Esophagus (tissue), 2 donors: ENCODE measurements around the gene TIAM1. TPM values are rescaled to one million over a fixed set of nuclear protein-coding genes. Genes with fewer than 3 reads are reported as not detected.
A peak's percentile ranks its signal among the peaks of the same experiment; 100 is the strongest.
"Not testable (repeated sequence)": the region's sequence is repeated elsewhere in the genome, so short reads cannot be mapped to it uniquely, and the experiment has no call there.

ENCODE experiments used
- H3K27ac ChIP-seq, 2 donors: one replicate each; pipeline ENCODE4 v1.5.1; 2013; ENCODE audit warnings: low read depth in 2 of 2, mild to moderate bottlenecking in 2 of 2, inconsistent platforms in 1 of 2, low read length in 1 of 2, moderate library complexity in 1 of 2
- H3K27me3 ChIP-seq, 2 donors: one replicate each; pipeline ENCODE4 v1.6.1; 2013; ENCODE audit warnings: low read length in 2 of 2, control low read depth in 1 of 2, mild to moderate bottlenecking in 1 of 2; ENCODE audit not compliant: insufficient read depth in 2 of 2, control insufficient read depth in 1 of 2
- H3K36me3 ChIP-seq, 2 donors: one replicate each; pipeline ENCODE4 v1.6.1; 2013; ENCODE audit warnings: low read length in 1 of 2; ENCODE audit not compliant: control insufficient read depth in 2 of 2, insufficient read depth in 2 of 2
- H3K4me1 ChIP-seq, 2 donors: one replicate each; pipeline ENCODE4 v1.6.1; 2013; ENCODE audit warnings: low read length in 1 of 2; ENCODE audit not compliant: control insufficient read depth in 2 of 2, insufficient read depth in 2 of 2
- H3K4me3 ChIP-seq, 2 donors: one replicate each; pipeline ENCODE4 v1.5.1; 2013; ENCODE audit warnings: low read length in 2 of 2, mild to moderate bottlenecking in 2 of 2, low read depth in 1 of 2, moderate library complexity in 1 of 2
- H3K9me3 ChIP-seq, 2 donors: one replicate each; pipeline ENCODE4 v1.6.1; 2013; ENCODE audit warnings: mild to moderate bottlenecking in 2 of 2, low read depth in 1 of 2, low read length in 1 of 2, moderate library complexity in 1 of 2; ENCODE audit not compliant: control insufficient read depth in 2 of 2, insufficient read depth in 1 of 2
- WGBS, 2 donors: extraction: QIAGEN DNeasy Blood & Tissue Kit; methylation state at CpG; one replicate each; pipeline ENCODE4 v1.1.7; 2013; 5-methylcytosine and 5-hydroxymethylcytosine counted together
- polyA plus RNA-seq, 2 donors: library from polyadenylated mRNA; stranded (reverse); fragments of 200-250 nt; gene quantifications; one replicate each; pipeline ENCODE4 v1.2.3, GENCODE V29; 2013
- donor health status: healthy with polysubstance abuse.
- donor health status: Bipolar disorder and iron deficiency.

TIAM1 gene
- polyA plus RNA-seq, 2 donors, result 19.5 to 24.3 TPM

DNA sequence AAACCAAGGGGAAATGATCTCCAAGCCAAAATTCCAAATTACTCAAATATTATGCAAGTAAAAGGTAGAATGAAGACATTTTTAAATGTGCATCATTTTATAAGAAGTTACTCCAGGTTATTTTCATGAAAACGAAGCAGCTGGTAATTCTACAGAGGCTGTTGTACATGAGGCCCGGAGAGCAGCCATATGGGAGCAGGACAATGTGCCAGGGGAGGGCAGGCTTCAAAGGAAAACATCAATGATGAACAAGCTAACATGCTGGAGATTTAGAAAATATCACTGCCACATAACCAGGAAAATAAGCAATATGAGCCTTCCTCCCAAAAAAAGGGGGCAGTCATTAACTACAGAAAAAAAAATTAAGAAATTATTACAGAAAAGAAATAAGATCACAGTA is 109.1 kb downstream of the TIAM1 start:
- Histone ChIP-seq H3K36me3 (peaks cover 0 to 2% of the 10 kb centered on the region in 2 donors), H3K4me3 (no peak overlapping the region)
- WGBS, 2 donors, result 90 to 92% methylated on average over 2 of the region's 2 CpGs

GRCh38 chr21:31233711-31234110 is 110.3 kb downstream of the TIAM1 start:
- H3K36me3 ChIP-seq, result peaks cover 0 to 2% of the 10 kb centered on the region in 2 donors
- no peaks in the 10 kb centered on the region for H3K9me3 ChIP-seq
- H3K4me1 ChIP-seq, result no peaks in the 10 kb centered on the region
- H3K27ac ChIP-seq, result no peak overlapping the region
- H3K4me3 ChIP-seq, result no peak overlapping the region
- WGBS, 2 donors, result 91 to 92% methylated on average over 9 of the region's 9 CpGs
- no peaks in the 10 kb centered on the region for H3K27me3 ChIP-seq

More for the DNA sequence above, 109.1 kb downstream of the TIAM1 start:
- Histone ChIP-seq H3K27me3 (no peaks in the 10 kb centered on the region), H3K9me3 (peaks cover under 1 to 3% of the 10 kb centered on the region in 2 donors), H3K27ac (no peak overlapping the region), H3K4me1 (no peaks in the 10 kb centered on the region)

GRCh38 chr21:31232344-31232743 is 111.7 kb downstream of the TIAM1 start:
- WGBS, 2 donors, result 88 to 94% methylated on average over 3 of the region's 3 CpGs
- Histone ChIP-seq H3K4me3 (no peak overlapping the region), H3K36me3 (peaks cover 0 to 2% of the 10 kb centered on the region in 2 donors), H3K27me3 (no peaks in the 10 kb centered on the region), H3K9me3 (no peaks in the 10 kb centered on the region), H3K4me1 (no peaks in the 10 kb centered on the region), H3K27ac (no peak overlapping the region)

- H3K4me1 ChIP-seq, result no peaks in the 10 kb centered on the region
- H3K9me3 ChIP-seq, result no peaks in the 10 kb centered on the region
- H3K36me3 ChIP-seq, result peaks cover 0 to 5% of the 10 kb centered on the region in 2 donors
- H3K4me3 ChIP-seq, result no peak overlapping the region
- WGBS, 2 donors, result 94 to 95% methylated on average over 6 of the region's 6 CpGs
- H3K27me3 ChIP-seq, result no peaks in the 10 kb centered on the region
- H3K27ac ChIP-seq, result no peak overlapping the region
Observed at GRCh38 chr21:31230937-31231336, 113.1 kb downstream of the TIAM1 start.

GRCh38 chr21:31228723-31229122 is 115.3 kb downstream of the TIAM1 start:
- not testable (repeated sequence) for H3K9me3 ChIP-seq, H3K4me3 ChIP-seq, H3K27ac ChIP-seq, H3K4me1 ChIP-seq, H3K27me3 ChIP-seq, H3K36me3 ChIP-seq
- 73 to 76% methylated on average over 6 of the region's 6 CpGs for WGBS, 2 donors

DNA sequence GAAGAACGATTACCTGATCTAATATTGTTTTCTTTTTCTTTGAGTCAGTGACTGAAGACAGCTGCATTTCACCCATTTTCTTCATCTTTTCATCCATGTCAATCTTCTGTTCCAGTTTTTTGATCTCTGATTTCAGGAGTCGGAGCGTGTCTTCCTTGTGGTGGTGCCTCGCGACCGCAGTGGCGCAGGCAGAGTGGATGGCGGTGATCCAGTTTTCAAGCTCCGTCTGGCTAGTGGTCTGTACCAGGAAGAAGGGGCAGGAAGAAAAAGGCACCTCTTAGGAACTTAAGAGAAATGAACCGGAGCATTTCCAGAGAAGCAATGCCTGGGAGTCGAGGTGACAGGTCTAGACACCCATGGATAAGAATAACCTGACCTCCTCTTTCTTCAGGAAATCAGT is 118.3 kb downstream of the TIAM1 start:
- 88 to 94% methylated on average over 11 of the region's 11 CpGs for WGBS, 2 donors
- no peaks in the 10 kb centered on the region for H3K27me3 ChIP-seq
- H3K4me1 ChIP-seq, result no peaks in the 10 kb centered on the region
- no peak overlapping the region for H3K27ac ChIP-seq
- no peak overlapping the region for H3K4me3 ChIP-seq
- peaks cover 0 to 5% of the 10 kb centered on the region in 2 donors for H3K36me3 ChIP-seq
- no peaks in the 10 kb centered on the region for H3K9me3 ChIP-seq

DNA sequence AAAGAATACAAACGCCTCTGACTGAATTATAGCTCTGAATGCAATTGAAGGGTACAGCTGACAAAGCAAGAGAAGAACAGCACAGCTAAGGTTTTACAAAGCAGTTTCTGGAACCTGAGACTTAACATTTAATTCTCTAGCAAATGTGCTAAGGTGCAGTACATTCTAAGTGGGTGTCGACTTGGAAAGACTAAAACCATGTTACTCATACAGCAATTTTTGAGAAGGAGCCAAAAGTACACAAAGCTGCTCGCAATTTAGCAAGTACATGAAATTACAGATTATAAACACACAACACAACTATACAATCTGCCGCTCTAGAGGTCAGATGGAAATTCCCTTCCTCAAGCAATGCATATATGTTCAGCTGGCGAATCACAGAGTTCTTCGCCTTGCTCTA is 121.9 kb downstream of the TIAM1 start:
- Histone ChIP-seq H3K4me3 (no peak overlapping the region), H3K9me3 (no peaks in the 10 kb centered on the region), H3K27me3 (no peaks in the 10 kb centered on the region), H3K27ac (peak overlapping the region; percentile 17 to 47), H3K4me1 (peaks cover 0 to 7% of the 10 kb centered on the region in 2 donors), H3K36me3 (peaks cover 0 to 5% of the 10 kb centered on the region in 2 donors)
- WGBS, 2 donors, result 42 to 56% methylated on average over 6 of the region's 6 CpGs

DNA sequence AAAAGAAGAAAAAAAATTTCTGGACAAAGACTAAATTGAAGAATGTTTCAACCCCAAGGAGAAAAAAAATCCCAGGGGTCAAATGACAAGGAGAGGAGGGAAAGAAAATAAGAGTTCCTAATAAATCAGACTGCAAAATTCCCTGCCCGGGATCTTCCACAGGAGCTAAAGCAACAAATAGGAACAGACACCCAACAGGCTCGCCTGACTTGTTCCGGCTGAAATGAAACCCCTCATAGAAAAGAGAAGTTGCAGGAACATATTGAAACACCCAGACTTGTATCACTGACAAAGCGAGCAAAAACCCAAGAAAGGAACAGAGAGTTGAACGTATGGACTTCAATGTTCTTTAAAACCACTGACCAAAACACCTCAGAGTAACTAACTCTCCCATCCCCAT is 123.0 kb downstream of the TIAM1 start:
- 72 to 81% methylated on average over 5 of the region's 5 CpGs for WGBS, 2 donors

DNA sequence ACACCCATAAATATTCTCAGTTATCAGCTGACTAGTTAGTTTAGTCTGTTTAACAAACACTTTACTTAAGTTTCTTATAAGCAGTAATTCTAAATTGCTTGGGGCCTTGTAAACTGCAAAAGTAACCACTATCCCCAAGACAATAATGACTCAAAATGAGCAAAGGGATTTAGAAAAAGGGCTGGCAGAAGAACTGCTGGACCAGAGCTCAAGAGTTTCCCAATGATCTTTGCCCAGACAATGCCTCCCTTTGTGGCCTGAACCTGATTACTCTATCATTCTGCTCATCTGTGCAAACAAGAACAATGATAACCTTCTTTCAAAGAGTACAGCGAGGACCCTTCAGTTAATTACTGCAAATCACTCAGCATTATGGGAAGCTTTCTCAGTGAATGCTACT is 123.5 kb downstream of the TIAM1 start:
- H3K9me3 ChIP-seq, result no peaks in the 10 kb centered on the region
- peak overlapping the region in 1 of 2 donors; percentile 34 for H3K27ac ChIP-seq
- no peaks in the 10 kb centered on the region for H3K27me3 ChIP-seq
- H3K36me3 ChIP-seq, result peaks cover 0 to 6% of the 10 kb centered on the region in 2 donors
- WGBS, 2 donors, result 52 to 61% methylated on average over 1 of the region's 1 CpG
- peaks cover 0 to 7% of the 10 kb centered on the region in 2 donors for H3K4me1 ChIP-seq
- no peak overlapping the region for H3K4me3 ChIP-seq

More for the DNA sequence above, 123.0 kb downstream of the TIAM1 start:
- H3K4me3 ChIP-seq, result no peak overlapping the region
- peaks cover 0 to 7% of the 10 kb centered on the region in 2 donors for H3K36me3 ChIP-seq
- H3K9me3 ChIP-seq, result no peaks in the 10 kb centered on the region
- H3K27ac ChIP-seq, result no peak overlapping the region
- peaks cover 0 to 7% of the 10 kb centered on the region in 2 donors for H3K4me1 ChIP-seq
- no peaks in the 10 kb centered on the region for H3K27me3 ChIP-seq

GRCh38 chr21:31218830-31219608 is 125.0 kb downstream of the TIAM1 start:
- 24 to 39% methylated on average over 12 of the region's 12 CpGs for WGBS, 2 donors
- peak overlapping the region; percentile 73 to 80 for H3K27ac ChIP-seq
- H3K36me3 ChIP-seq, result peaks cover 0 to 6% of the 10 kb centered on the region in 2 donors
- peaks cover 0 to 7% of the 10 kb centered on the region in 2 donors for H3K4me1 ChIP-seq
- H3K4me3 ChIP-seq, result no peak overlapping the region
- no peaks in the 10 kb centered on the region for H3K27me3 ChIP-seq
- no peaks in the 10 kb centered on the region for H3K9me3 ChIP-seq
